ENCODE data around the gene DCAF8. TPM values are rescaled to one million over a fixed set of nuclear protein-coding genes. Genes with fewer than 3 reads are reported as not detected.

Gene DCAF8
- total and polyA plus RNA-seq, 2 donors from 2014 or later, result 69.6 to 136 TPM

DNA sequence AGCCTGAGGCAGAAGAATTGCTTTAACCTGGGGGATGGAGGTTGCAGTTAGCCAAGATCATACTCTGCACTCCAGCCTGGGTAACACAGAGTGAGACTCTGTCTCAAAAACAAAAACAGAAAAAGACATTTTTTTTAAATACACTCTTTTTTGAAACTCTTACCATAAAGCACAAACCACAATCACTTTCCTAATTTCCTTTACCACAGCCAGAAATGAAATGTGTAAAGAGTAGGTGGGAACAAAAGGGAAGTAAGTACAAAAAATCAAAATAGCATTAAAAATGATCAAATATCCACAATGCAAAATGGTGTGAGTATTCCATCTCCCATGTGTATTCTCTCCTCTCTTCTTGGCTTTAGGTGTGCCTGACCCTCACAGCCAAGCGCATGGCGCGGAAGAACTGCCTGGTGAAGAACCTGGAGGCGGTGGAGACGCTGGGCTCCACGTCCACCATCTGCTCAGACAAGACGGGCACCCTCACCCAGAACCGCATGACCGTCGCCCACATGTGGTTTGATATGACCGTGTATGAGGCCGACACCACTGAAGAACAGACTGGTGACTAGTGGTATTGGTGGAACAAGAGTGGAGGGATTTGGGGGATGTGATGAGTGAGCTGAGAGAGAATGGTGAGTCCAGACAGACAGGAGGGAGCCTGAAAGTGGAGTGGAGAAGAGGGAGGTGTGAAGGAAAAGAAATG lies 96.0 kb downstream of the DCAF8 start:
- H3K9ac ChIP-seq (ENCODE audit: low read length in 3 of 3), result no peak overlapping the region
- no peak overlapping the region for H3K27ac ChIP-seq (ENCODE audit: low read depth in 2 of 2, low read length in 2 of 2)
- no peak for FAIRE-seq

More for the DNA sequence above, 96.0 kb downstream of the DCAF8 start:
- Histone ChIP-seq H3K36me3 (ENCODE audit: control insufficient read depth in 2 of 3, insufficient read depth in 3 of 3, low read length in 3 of 3) (no peaks in the 10 kb centered on the region), H3K9me3 (ENCODE audit: control insufficient read depth in 2 of 3, insufficient read depth in 1 of 3, low read length in 3 of 3) (no peaks in the 10 kb centered on the region), H3K27me3 (ENCODE audit: control insufficient read depth, insufficient read depth, low read length) (no peaks in the 10 kb centered on the region), H3K4me1 (ENCODE audit: control insufficient read depth in 2 of 3, insufficient read depth in 2 of 3, low read depth in 1 of 3, low read length in 3 of 3) (peaks cover 0 to 2% (median 0%) of the 10 kb centered on the region in 3 donors), H3K4me3 (ENCODE audit: low read length in 3 of 3) (no peak overlapping the region)
- no peak for DNase-seq
- intact Hi-C loops (cut with DNase I), result no loop called here
- TF ChIP-seq, protein P1, sequence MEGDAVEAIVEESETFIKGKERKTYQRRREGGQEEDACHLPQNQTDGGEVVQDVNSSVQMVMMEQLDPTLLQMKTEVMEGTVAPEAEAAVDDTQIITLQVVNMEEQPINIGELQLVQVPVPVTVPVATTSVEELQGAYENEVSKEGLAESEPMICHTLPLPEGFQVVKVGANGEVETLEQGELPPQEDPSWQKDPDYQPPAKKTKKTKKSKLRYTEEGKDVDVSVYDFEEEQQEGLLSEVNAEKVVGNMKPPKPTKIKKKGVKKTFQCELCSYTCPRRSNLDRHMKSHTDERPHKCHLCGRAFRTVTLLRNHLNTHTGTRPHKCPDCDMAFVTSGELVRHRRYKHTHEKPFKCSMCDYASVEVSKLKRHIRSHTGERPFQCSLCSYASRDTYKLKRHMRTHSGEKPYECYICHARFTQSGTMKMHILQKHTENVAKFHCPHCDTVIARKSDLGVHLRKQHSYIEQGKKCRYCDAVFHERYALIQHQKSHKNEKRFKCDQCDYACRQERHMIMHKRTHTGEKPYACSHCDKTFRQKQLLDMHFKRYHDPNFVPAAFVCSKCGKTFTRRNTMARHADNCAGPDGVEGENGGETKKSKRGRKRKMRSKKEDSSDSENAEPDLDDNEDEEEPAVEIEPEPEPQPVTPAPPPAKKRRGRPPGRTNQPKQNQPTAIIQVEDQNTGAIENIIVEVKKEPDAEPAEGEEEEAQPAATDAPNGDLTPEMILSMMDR (IDR thresholded peaks at IDR 0.05; ENCODE audit: borderline replicate concordance, extremely low read depth, insufficient read depth), result no peak

Other genes starting within 250 kb of the DCAF8 start
- gene PIGM, start 230.6 kb downstream of the DCAF8 start, total RNA-seq, result 8.5 TPM
- 3.3 TPM for gene PIGM, start 230.6 kb downstream of the DCAF8 start, polyA plus RNA-seq (ENCODE audit: insufficient read depth, low read depth, low replicate concordance)
- 4.9 TPM for gene KCNJ10, start 192.4 kb downstream of the DCAF8 start, total RNA-seq
- 57.6 TPM for gene KCNJ10, start 192.4 kb downstream of the DCAF8 start, polyA plus RNA-seq (ENCODE audit: insufficient read depth, low read depth, low replicate concordance)
- gene KCNJ9, start 181.0 kb downstream of the DCAF8 start, total RNA-seq, result not detected
- gene KCNJ9, start 181.0 kb downstream of the DCAF8 start, polyA plus RNA-seq (ENCODE audit: insufficient read depth, low read depth, low replicate concordance), result 0.09 TPM
- gene IGSF8, start 163.9 kb downstream of the DCAF8 start, total RNA-seq, result 40.9 TPM
- 47.0 TPM for gene IGSF8, start 163.9 kb downstream of the DCAF8 start, polyA plus RNA-seq (ENCODE audit: insufficient read depth, low read depth, low replicate concordance)
- gene ATP1A2, start 146.8 kb downstream of the DCAF8 start, total RNA-seq, result 4.1 TPM
- 5.5 TPM for gene ATP1A2, start 146.8 kb downstream of the DCAF8 start, polyA plus RNA-seq (ENCODE audit: insufficient read depth, low read depth, low replicate concordance)
- gene ATP1A4, start 110.9 kb downstream of the DCAF8 start, total RNA-seq, result 0.19 TPM
- gene ATP1A4, start 110.9 kb downstream of the DCAF8 start, polyA plus RNA-seq (ENCODE audit: insufficient read depth, low read depth, low replicate concordance), result not detected
- 0.57 TPM for gene CASQ1, start 72.0 kb downstream of the DCAF8 start, total RNA-seq
- gene CASQ1, start 72.0 kb downstream of the DCAF8 start, polyA plus RNA-seq (ENCODE audit: insufficient read depth, low read depth, low replicate concordance), result not detected
- gene PEA15, start 57.2 kb downstream of the DCAF8 start, total RNA-seq, result 112 TPM
- gene PEA15, start 57.2 kb downstream of the DCAF8 start, polyA plus RNA-seq (ENCODE audit: insufficient read depth, low read depth, low replicate concordance), result 143 TPM
- 67.9 TPM for gene PEX19, start 22.6 kb upstream of the DCAF8 start, total RNA-seq
- gene PEX19, start 22.6 kb upstream of the DCAF8 start, polyA plus RNA-seq (ENCODE audit: insufficient read depth, low read depth, low replicate concordance), result 49.8 TPM
- 160 TPM for gene COPA, start 80.7 kb upstream of the DCAF8 start, total RNA-seq
- gene COPA, start 80.7 kb upstream of the DCAF8 start, polyA plus RNA-seq (ENCODE audit: insufficient read depth, low read depth, low replicate concordance), result 50.1 TPM
- gene NCSTN, start 80.8 kb upstream of the DCAF8 start, total RNA-seq, result 109 TPM
- gene NCSTN, start 80.8 kb upstream of the DCAF8 start, polyA plus RNA-seq (ENCODE audit: insufficient read depth, low read depth, low replicate concordance), result 73.9 TPM
- gene NHLH1, start 104.5 kb upstream of the DCAF8 start, total RNA-seq, result 0.09 TPM
- not detected for gene NHLH1, start 104.5 kb upstream of the DCAF8 start, polyA plus RNA-seq (ENCODE audit: insufficient read depth, low read depth, low replicate concordance)
- 8.1 TPM for gene VANGL2, start 138.0 kb upstream of the DCAF8 start, total RNA-seq
- 3.8 TPM for gene VANGL2, start 138.0 kb upstream of the DCAF8 start, polyA plus RNA-seq (ENCODE audit: insufficient read depth, low read depth, low replicate concordance)

Measured in kidney (tissue), 14 donors.